Adrenal gland (tissue), 5 donors: ENCODE data around the gene MYG1.

ENCODE experiments used
- CTCF ChIP-seq, 6 experiments: fragments of 450-650 bp in 4 of 6; fragments of 200-600 bp in 2 of 6; sonication (generic) in 1 of 6; IDR thresholded peaks; 1 replicate in 5 of 6; 2 replicates in 1 of 6; pipeline versions ENCODE4 v1.5.1 to v1.8.0; 2016 to 2021; ENCODE audit warnings: antibody characterized with exemption in 6 of 6, mild to moderate bottlenecking in 2 of 6, moderate library complexity in 1 of 6
- POLR2A ChIP-seq, 2 donors: fragments of 450-650 bp; IDR thresholded peaks; one replicate each; pipeline ENCODE4 v1.6.1; 2017; ENCODE audit warnings: antibody characterized with exemption in 2 of 2, mild to moderate bottlenecking in 2 of 2, moderate library complexity in 1 of 2
- donor health status: DM: no; HTN: no; CAD: no.

- TF ChIP-seq CTCF (IDR thresholded peaks at IDR 0.05) (no peak), POLR2A (IDR thresholded peaks at IDR 0.05) (no peak)
Measured at GRCh38 chr12:53267306-53267998, 32.0 kb upstream of the MYG1 start.
